Thyroid gland (tissue), 4 donors: ENCODE results near the gene CUTC. TPM values are rescaled to one million over a fixed set of nuclear protein-coding genes. Genes with fewer than 3 reads are reported as not detected.

ENCODE experiments used
- DNase-seq, 2 donors: peaks; one replicate each; pipeline ENCODE4 v3.0.0-alpha.2; 2019
- H3K27ac ChIP-seq, 3 donors: fragments of 200-600 bp; sonication (generic); 1 replicate in 2 of 3; 2 replicates in 1 of 3; pipeline ENCODE4 v1.5.1; 2016 to 2019; ENCODE audit warnings: mild to moderate bottlenecking in 1 of 3, moderate library complexity in 1 of 3
- H3K27me3 ChIP-seq: fragments of 200-600 bp; sonication (generic); one replicate; pipeline ENCODE4 v1.5.1; 2019
- H3K36me3 ChIP-seq, 2 donors: fragments of 200-600 bp; sonication (generic); one replicate each; pipeline ENCODE4 v1.5.1; 2016 to 2019
- H3K4me1 ChIP-seq, 2 donors: fragments of 200-600 bp; sonication (generic); one replicate each; pipeline ENCODE4 v1.5.1; 2017 to 2019
- H3K4me3 ChIP-seq, 3 donors: fragments of 200-600 bp; sonication (generic); replicated peaks in 1 of 3; 1 replicate in 2 of 3; 2 replicates in 1 of 3; pipeline ENCODE4 v1.5.1; 2016; ENCODE audit warnings: mild to moderate bottlenecking in 1 of 3
- H3K9me3 ChIP-seq: fragments of 200-600 bp; sonication (generic); one replicate; pipeline ENCODE4 v1.5.1; 2017
- POLR2A ChIP-seq, 2 donors: fragments of 450-650 bp; IDR thresholded peaks; one replicate each; pipeline ENCODE4 v1.6.1; 2017; ENCODE audit warnings: antibody characterized with exemption in 2 of 2, mild to moderate bottlenecking in 2 of 2, moderate library complexity in 1 of 2
- WGBS, 2 donors: methylation state at CpG; one replicate each; pipeline ENCODE4 v1.1.5; 2017; 5-methylcytosine and 5-hydroxymethylcytosine counted together
- intact Hi-C: fragments of 100-400 bp; cut with DNase I; formaldehyde crosslinking; loops from one replicate; pipeline ENCODE4 v1.15.1; 2023
- total RNA-seq, 4 donors: library from RNA; depleted of rRNA; stranded (reverse); fragments of >200 nt; gene quantifications; one replicate each; pipeline ENCODE4 v1.2.3, GENCODE V29; 2016
- TF ChIP-seq, protein P1 (sequence below), 6 experiments: fragments of 200-600 bp in 3 of 6; fragments of 450-650 bp in 3 of 6; sonication (generic) in 3 of 6; IDR thresholded peaks; one replicate each; pipeline ENCODE4 v1.5.1; 2016 to 2019; ENCODE audit warnings: antibody characterized with exemption in 6 of 6, mild to moderate bottlenecking in 2 of 6, inconsistent platforms in 1 of 6, moderate library complexity in 1 of 6

CUTC gene
- total RNA-seq, 4 donors from 2014 or later: 18.6 to 25.7 (median 20.7) TPM

DNA sequence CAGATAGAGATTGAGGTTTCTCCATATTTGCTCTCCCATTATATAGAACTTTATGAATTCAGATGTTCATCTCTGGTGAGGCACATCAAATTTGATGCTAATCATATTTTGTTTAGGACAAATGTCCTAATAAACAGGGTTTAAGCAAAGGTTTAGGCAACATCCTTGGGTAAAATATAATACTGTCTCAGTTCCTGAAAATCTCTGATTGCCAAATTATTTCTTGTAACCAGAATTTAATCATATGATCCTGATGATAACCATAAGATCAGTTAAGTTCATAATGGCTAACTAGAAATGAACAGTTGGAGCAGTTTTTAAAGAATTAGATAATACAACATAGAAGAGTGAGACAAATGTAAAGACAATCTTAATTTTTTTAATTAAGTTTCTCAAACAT is 18.6 kb downstream of the CUTC start:
- intact Hi-C loops: no loop called here
- H3K4me3 ChIP-seq: no peak overlapping the region
- H3K4me1 ChIP-seq: no peaks in the 10 kb centered on the region
- no peaks in the 10 kb centered on the region for H3K27me3 ChIP-seq
- no peaks in the 10 kb centered on the region for H3K9me3 ChIP-seq
- H3K27ac ChIP-seq: no peak overlapping the region
- TF ChIP-seq POLR2A (IDR thresholded peaks at IDR 0.05): no peak
- H3K36me3 ChIP-seq: peaks cover 31 to 60% of the 10 kb centered on the region in 2 donors
- no peak for DNase-seq

DNA sequence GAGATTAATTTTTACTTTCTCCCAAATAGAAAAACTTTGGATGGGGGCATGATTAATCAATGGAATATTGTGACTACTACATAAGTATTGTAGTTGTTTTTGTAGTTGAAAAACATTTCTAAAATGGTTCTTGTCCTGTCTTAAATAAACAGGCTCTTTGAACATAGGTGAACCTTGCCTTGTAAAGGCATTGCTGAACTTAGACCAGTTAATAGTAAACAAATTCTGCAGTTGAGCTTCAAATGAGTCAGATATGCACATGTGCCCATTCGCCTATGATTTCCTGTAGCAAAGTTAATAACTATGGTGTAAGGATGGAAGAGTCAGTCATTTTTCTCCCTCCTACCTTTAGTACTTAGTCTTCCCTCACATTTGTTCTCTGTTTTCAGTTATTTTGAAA is 22.6 kb downstream of the CUTC start:
- no peaks in the 10 kb centered on the region for H3K4me1 ChIP-seq
- WGBS, 2 donors: 94 to 100% methylated on average over 1 of the region's 1 CpG
- no peak overlapping the region for H3K27ac ChIP-seq
- no peak for DNase-seq
- no peaks in the 10 kb centered on the region for H3K27me3 ChIP-seq
- no peaks in the 10 kb centered on the region for H3K9me3 ChIP-seq
- TF ChIP-seq POLR2A (IDR thresholded peaks at IDR 0.05): no peak
- TF ChIP-seq, protein P1, sequence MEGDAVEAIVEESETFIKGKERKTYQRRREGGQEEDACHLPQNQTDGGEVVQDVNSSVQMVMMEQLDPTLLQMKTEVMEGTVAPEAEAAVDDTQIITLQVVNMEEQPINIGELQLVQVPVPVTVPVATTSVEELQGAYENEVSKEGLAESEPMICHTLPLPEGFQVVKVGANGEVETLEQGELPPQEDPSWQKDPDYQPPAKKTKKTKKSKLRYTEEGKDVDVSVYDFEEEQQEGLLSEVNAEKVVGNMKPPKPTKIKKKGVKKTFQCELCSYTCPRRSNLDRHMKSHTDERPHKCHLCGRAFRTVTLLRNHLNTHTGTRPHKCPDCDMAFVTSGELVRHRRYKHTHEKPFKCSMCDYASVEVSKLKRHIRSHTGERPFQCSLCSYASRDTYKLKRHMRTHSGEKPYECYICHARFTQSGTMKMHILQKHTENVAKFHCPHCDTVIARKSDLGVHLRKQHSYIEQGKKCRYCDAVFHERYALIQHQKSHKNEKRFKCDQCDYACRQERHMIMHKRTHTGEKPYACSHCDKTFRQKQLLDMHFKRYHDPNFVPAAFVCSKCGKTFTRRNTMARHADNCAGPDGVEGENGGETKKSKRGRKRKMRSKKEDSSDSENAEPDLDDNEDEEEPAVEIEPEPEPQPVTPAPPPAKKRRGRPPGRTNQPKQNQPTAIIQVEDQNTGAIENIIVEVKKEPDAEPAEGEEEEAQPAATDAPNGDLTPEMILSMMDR (IDR thresholded peaks at IDR 0.05): no peak
- intact Hi-C loops: no loop called here
- peaks cover 30 to 50% of the 10 kb centered on the region in 2 donors for H3K36me3 ChIP-seq
- H3K4me3 ChIP-seq: no peak overlapping the region

- no peak overlapping the region for H3K4me3 ChIP-seq
- no peaks in the 10 kb centered on the region for H3K27me3 ChIP-seq
- intact Hi-C loops: no loop called here
- H3K4me1 ChIP-seq: no peaks in the 10 kb centered on the region
- no peak for DNase-seq
- H3K36me3 ChIP-seq: peaks cover 39 to 53% of the 10 kb centered on the region in 2 donors
- no peaks in the 10 kb centered on the region for H3K9me3 ChIP-seq
- H3K27ac ChIP-seq: no peak overlapping the region
- TF ChIP-seq POLR2A (IDR thresholded peaks at IDR 0.05): no peak
- TF ChIP-seq, protein P1 (IDR thresholded peaks at IDR 0.05): no peak
- 100% methylated on average over 1 of the region's 1 CpG for WGBS, 2 donors
Observed at GRCh38 chr10:99756159-99756558, 24.1 kb downstream of the CUTC start.

- Histone ChIP-seq H3K27ac (no peak overlapping the region), H3K4me3 (no peak overlapping the region), H3K27me3 (no peaks in the 10 kb centered on the region), H3K36me3 (peaks cover 32 to 33% of the 10 kb centered on the region in 2 donors), H3K4me1 (no peaks in the 10 kb centered on the region), H3K9me3 (no peaks in the 10 kb centered on the region)
- intact Hi-C loops: no loop called here
- 90 to 93% methylated on average over 2 of the region's 2 CpGs for WGBS, 2 donors
- TF ChIP-seq, protein P1 (IDR thresholded peaks at IDR 0.05): no peak
- no peak for TF ChIP-seq POLR2A (IDR thresholded peaks at IDR 0.05)
- DNase-seq: no peak
Observed at GRCh38 chr10:99758211-99758891, 26.3 kb downstream of the CUTC start.

DNA sequence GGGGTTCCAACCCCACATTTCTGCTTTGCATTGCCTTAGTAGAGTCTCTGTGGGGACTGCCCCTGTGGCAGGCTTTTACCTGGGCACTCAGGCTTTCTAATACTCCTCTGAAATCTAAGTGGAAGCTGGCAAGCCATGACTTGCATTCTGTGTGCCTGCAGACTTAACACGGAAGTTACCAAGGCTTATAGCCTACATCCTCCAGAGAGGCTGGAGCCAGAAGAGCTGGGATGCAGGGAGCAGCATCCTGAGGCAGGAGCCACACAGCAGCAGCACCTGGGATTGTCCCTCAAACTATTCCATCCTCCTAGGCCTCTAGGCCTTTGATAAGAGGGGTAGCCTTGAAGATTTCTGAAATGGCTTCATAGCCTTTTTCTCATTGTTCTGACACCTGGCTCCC is 28.3 kb downstream of the CUTC start:
- 100% methylated on average over 1 of the region's 1 CpG; no CpG with 5 or more reads in 1 of the 2 donors for WGBS, 2 donors
- TF ChIP-seq, protein P1 (IDR thresholded peaks at IDR 0.05): no peak
- no peak for TF ChIP-seq POLR2A (IDR thresholded peaks at IDR 0.05)
- H3K36me3 ChIP-seq: peaks cover 25 to 28% of the 10 kb centered on the region in 2 donors
- no peak overlapping the region for H3K27ac ChIP-seq
- no peaks in the 10 kb centered on the region for H3K9me3 ChIP-seq
- no peaks in the 10 kb centered on the region for H3K27me3 ChIP-seq
- H3K4me1 ChIP-seq: no peaks in the 10 kb centered on the region
- DNase-seq: no peak
- no peak overlapping the region for H3K4me3 ChIP-seq
- intact Hi-C loops: no loop called here
